Cardiac fibroblast (primary cell): Measurements from ENCODE around the gene ENAH.
A peak's percentile ranks its signal among the peaks of the same experiment; 100 is the strongest.

ENCODE experiments used
- DNase-seq, 2 donors: peaks; one replicate each; pipeline versions ENCODE4 v3.0.0 to v3.0.0-alpha.2; 2010; ENCODE audit warnings: low read depth in 2 of 2
- H3K4me3 ChIP-seq, 2 donors: replicated peaks in 1 of 2; 1 replicate in 1 of 2; 2 replicates in 1 of 2; pipeline ENCODE4 v1.5.1; 2011; ENCODE audit warnings: low read depth in 2 of 2, low read length in 2 of 2, mild to moderate bottlenecking in 2 of 2, moderate library complexity in 1 of 2
- CTCF ChIP-seq: IDR thresholded peaks from one replicate; pipeline ENCODE4 v1.5.1; 2011; ENCODE audit warnings: low read depth, mild to moderate bottlenecking, low read length, inconsistent platforms

The ENAH gene

DNA sequence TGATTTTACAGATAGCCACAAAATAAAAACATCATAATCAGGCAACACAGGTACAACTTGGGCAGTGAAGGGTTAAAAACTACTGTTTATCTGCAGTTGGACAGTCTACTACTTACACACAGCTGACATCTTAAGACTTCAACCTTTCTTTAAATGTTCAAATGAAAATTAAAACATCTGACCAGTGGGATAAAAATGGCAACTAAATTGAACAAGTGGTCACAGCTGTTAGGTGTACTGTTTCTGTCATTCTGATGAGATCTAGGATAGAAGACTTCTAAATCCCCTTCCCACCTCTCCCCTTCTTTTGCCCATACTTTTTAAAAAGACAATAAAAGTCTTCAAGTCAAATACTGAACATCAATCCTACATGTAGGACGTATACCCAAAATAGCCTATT lies 56.2 kb downstream of the ENAH start:
- no peak for TF ChIP-seq CTCF
- no peak overlapping the region for H3K4me3 ChIP-seq
- DNase-seq: no peak

GRCh38 chr1:225595974-225596551 lies 56.9 kb downstream of the ENAH start:
- peak; percentile 22 to 26 for DNase-seq
- TF ChIP-seq CTCF: no peak
- no peak overlapping the region for H3K4me3 ChIP-seq

- no peak for DNase-seq
- no peak for TF ChIP-seq CTCF
- no peak overlapping the region for H3K4me3 ChIP-seq
These were observed 57.5 kb downstream of the ENAH start for GRCh38 chr1:225595452-225595851.

DNA sequence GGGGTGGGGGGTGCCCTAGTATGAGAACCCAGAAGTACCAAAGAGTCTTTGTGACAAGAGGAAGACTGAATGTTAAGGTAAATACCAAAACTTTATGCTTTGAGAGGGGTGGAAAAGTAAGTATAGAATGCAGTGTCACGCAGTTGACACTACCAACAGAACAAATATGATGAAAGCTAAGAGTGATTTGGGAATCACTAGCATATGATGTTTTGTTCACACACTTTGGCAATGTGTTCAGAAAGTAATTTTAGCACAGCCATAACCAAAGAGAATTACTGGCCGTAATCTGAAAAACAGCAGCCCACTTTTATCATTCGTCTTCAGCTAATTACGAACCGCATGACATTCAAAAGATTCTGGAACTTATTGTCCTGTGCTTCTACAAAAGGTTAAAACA lies 59.5 kb downstream of the ENAH start:
- no peak overlapping the region for H3K4me3 ChIP-seq
- no peak for TF ChIP-seq CTCF

DNA sequence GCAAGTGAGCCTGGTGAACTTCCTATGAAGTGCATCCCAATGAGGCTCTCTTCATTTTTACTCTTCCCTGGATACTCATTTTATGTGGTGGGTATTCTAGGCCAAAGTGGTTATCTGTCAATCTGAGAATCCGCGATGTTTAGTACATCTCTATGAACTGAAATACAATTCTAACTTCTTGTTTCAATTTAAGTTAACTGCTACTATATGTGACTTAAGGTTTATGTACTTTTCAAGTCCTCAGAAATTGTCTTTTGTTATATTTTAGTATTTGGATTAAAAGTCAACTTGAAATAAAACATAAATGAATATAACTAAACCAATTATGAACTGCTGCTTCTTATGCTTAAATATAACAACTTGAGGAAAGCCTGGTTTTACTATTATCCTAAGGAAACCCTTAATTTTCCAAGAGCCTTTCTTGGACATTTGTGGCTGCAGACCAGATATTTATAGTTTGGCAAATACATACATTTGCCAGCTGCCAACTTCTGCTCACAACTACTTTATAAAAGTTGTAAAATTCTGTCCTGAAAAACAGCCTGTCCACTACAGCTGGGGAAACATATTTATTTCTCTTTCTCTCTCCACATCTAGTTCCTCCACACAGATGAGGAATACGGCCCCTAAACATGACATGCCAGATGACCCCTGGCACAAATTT lies 60.4 kb downstream of the ENAH start:
- H3K4me3 ChIP-seq: no peak overlapping the region
- DNase-seq: no peak
- TF ChIP-seq CTCF: no peak

More for the DNA sequence above, 59.5 kb downstream of the ENAH start:
- DNase-seq: no peak

GRCh38 chr1:225587310-225587709 lies 65.6 kb downstream of the ENAH start:
- no peak for DNase-seq
- TF ChIP-seq CTCF: no peak
- no peak overlapping the region for H3K4me3 ChIP-seq
